ENCODE data around the gene PLCB1. TPM values are rescaled to one million over a fixed set of nuclear protein-coding genes. Genes with fewer than 3 reads are reported as not detected.

PLCB1 gene
- total and polyA plus RNA-seq, 4 donors, result 1.6 to 43.8 (median 6.1) TPM

DNA sequence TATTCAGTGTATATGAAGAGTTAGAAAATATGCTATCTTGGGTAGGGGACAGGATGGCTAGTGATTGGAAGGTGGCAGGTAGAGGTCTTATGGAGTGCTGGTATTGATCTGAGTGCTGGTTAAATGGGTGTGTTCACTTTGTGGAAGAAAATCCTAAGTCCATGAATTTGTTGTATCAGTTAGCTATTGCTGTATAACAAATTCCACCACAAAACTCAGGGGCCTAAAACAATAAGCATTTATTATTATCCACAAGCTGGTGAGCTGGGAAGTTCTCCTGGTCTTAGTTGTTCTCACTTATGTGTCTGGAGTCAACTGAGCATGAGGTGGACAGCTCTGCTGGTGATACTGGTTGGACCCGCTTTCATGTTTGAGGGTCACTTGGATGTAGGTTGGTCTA, 724.6 kb downstream of the PLCB1 start:
- no peaks in the 10 kb centered on the region for H3K9me3 ChIP-seq (ENCODE audit: control insufficient read depth in 4 of 4, insufficient read depth in 3 of 4, low read length in 3 of 4)
- TF ChIP-seq, protein P1, sequence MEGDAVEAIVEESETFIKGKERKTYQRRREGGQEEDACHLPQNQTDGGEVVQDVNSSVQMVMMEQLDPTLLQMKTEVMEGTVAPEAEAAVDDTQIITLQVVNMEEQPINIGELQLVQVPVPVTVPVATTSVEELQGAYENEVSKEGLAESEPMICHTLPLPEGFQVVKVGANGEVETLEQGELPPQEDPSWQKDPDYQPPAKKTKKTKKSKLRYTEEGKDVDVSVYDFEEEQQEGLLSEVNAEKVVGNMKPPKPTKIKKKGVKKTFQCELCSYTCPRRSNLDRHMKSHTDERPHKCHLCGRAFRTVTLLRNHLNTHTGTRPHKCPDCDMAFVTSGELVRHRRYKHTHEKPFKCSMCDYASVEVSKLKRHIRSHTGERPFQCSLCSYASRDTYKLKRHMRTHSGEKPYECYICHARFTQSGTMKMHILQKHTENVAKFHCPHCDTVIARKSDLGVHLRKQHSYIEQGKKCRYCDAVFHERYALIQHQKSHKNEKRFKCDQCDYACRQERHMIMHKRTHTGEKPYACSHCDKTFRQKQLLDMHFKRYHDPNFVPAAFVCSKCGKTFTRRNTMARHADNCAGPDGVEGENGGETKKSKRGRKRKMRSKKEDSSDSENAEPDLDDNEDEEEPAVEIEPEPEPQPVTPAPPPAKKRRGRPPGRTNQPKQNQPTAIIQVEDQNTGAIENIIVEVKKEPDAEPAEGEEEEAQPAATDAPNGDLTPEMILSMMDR (IDR thresholded peaks at IDR 0.05; ENCODE audit: control extremely low read depth, extremely low read depth), result no peak
- H3K4me1 ChIP-seq (ENCODE audit: control insufficient read depth in 5 of 5, insufficient read depth in 5 of 5, low read length in 5 of 5), result peaks cover 1 to 45% (median 11%) of the 10 kb centered on the region in 5 donors
- no peaks in the 10 kb centered on the region for H3K27me3 ChIP-seq (ENCODE audit: control insufficient read depth in 3 of 3, insufficient read depth in 3 of 3, low read length in 2 of 3)
- H3K36me3 ChIP-seq (ENCODE audit: control insufficient read depth in 4 of 4, insufficient read depth in 4 of 4, low read length in 4 of 4), result no peaks in the 10 kb centered on the region
- no peak overlapping the region for H3K9ac ChIP-seq (ENCODE audit: insufficient read depth in 1 of 2, low read length in 2 of 2)
- no peak for ATAC-seq (ENCODE audit: insufficient read depth, low FRiP score)
- WGBS, 2 donors, result 93 to 98% methylated on average over 1 of the region's 1 CpG
- no peak overlapping the region for H3K4me3 ChIP-seq
- peak overlapping the region in 1 of 2 donors; percentile 14 for H3K27ac ChIP-seq (ENCODE audit: low read depth in 1 of 2, low read length in 1 of 2)
- DNase-seq, result no peak

- no peaks in the 10 kb centered on the region for H3K36me3 ChIP-seq (ENCODE audit: control insufficient read depth in 4 of 4, insufficient read depth in 4 of 4, low read length in 4 of 4)
- no peaks in the 10 kb centered on the region for H3K9me3 ChIP-seq (ENCODE audit: control insufficient read depth in 4 of 4, insufficient read depth in 3 of 4, low read length in 3 of 4)
- no peak overlapping the region for H3K4me3 ChIP-seq
- 58 to 86% methylated on average over 4 of the region's 4 CpGs for WGBS, 2 donors
- no peak overlapping the region for H3K9ac ChIP-seq (ENCODE audit: insufficient read depth in 1 of 2, low read length in 2 of 2)
- no peaks in the 10 kb centered on the region for H3K27me3 ChIP-seq (ENCODE audit: control insufficient read depth in 3 of 3, insufficient read depth in 3 of 3, low read length in 2 of 3)
- TF ChIP-seq, protein P1 (IDR thresholded peaks at IDR 0.05; ENCODE audit: control extremely low read depth, extremely low read depth), result no peak
- peaks cover 0 to 31% (median 7%) of the 10 kb centered on the region in 5 donors for H3K4me1 ChIP-seq (ENCODE audit: control insufficient read depth in 5 of 5, insufficient read depth in 5 of 5, low read length in 5 of 5)
- no peak overlapping the region for H3K27ac ChIP-seq (ENCODE audit: low read depth in 1 of 2, low read length in 1 of 2)
- DNase-seq (peak; percentile 15 to 68 (median 56)), ATAC-seq (ENCODE audit: insufficient read depth, low FRiP score) (no peak)
Measured at GRCh38 chr20:8858181-8858787, 726.2 kb downstream of the PLCB1 start.

DNA sequence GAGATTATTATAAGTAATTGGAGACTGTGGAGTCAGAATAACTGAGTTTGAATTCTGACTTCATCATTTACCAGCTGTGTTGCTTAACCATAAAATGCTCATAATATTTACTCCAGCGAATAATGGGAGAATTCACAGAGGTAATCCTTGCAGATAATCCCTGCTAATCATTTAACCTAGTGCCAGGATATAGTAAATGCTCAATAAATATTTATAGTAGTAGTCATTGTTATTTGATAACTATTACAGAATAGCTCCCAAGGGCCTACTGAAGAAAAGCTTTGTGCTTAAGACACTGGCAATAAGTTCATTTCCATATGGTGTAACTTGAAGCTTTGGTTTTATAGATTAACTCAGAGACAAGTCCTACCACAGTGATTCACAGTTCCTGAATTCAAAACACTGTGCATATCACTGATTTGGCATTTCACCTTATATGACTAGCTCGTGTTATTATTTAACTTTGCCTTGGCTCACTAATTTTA, 728.0 kb downstream of the PLCB1 start:
- no peak for ATAC-seq (ENCODE audit: insufficient read depth, low FRiP score)
- WGBS, 2 donors, result 78 to 86% methylated on average over 2 of the region's 2 CpGs
- Histone ChIP-seq H3K4me1 (ENCODE audit: control insufficient read depth in 5 of 5, insufficient read depth in 5 of 5, low read length in 5 of 5) (peaks cover 0 to 14% (median 2%) of the 10 kb centered on the region in 5 donors), H3K27ac (ENCODE audit: low read depth in 1 of 2, low read length in 1 of 2) (no peak overlapping the region), H3K9ac (ENCODE audit: insufficient read depth in 1 of 2, low read length in 2 of 2) (no peak overlapping the region), H3K36me3 (ENCODE audit: control insufficient read depth in 4 of 4, insufficient read depth in 4 of 4, low read length in 4 of 4) (no peaks in the 10 kb centered on the region), H3K27me3 (ENCODE audit: control insufficient read depth in 3 of 3, insufficient read depth in 3 of 3, low read length in 2 of 3) (no peaks in the 10 kb centered on the region), H3K4me3 (no peak overlapping the region), H3K9me3 (ENCODE audit: control insufficient read depth in 4 of 4, insufficient read depth in 3 of 4, low read length in 3 of 4) (no peaks in the 10 kb centered on the region)
- TF ChIP-seq, protein P1 (IDR thresholded peaks at IDR 0.05; ENCODE audit: control extremely low read depth, extremely low read depth), result no peak
- DNase-seq, result no peak
